GM12892 (cell line): Measurements from ENCODE around the gene TOM1.

Experiments used
- POLR2A ChIP-seq: IDR thresholded peaks from 2 replicates; pipeline ENCODE4 v1.6.1; 2011; ENCODE audit warnings: low read depth, low read length, control low read depth
- POLR2AphosphoS5 ChIP-seq: IDR thresholded peaks from 2 replicates; pipeline ENCODE4 v1.6.1; 2011; ENCODE audit warnings: low read depth, low read length, control low read depth
- TAF1 ChIP-seq: IDR thresholded peaks from 2 replicates; pipeline ENCODE4 v1.6.1; 2011; ENCODE audit warnings: low read depth, mild to moderate bottlenecking, control low read depth, low read length, borderline replicate concordance

DNA sequence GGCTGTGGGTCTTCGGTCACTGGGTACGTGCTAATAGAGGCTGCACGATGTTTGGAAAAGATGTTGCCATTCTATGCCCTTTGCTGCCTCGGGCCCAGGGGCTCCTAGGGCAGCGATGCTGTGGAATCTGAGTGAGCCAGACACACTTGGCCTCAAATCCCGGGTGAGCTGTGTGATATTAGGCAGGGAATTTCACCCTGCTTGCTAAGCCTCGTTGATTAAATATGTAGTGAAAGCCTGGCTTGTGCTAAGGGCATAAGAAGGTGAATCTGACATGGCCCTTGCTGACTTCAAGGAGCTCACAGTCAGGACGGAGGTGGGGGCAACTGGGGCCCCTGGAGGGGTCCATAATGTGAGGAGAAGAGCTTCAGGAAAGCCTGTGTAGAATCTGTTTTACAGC is 75.8 kb downstream of the TOM1 start:
- no peak for TF ChIP-seq POLR2A
- TF ChIP-seq POLR2AphosphoS5 = no peak
- no peak for TF ChIP-seq TAF1
